ENCODE results near the gene SPACDR.

SPACDR gene

DNA sequence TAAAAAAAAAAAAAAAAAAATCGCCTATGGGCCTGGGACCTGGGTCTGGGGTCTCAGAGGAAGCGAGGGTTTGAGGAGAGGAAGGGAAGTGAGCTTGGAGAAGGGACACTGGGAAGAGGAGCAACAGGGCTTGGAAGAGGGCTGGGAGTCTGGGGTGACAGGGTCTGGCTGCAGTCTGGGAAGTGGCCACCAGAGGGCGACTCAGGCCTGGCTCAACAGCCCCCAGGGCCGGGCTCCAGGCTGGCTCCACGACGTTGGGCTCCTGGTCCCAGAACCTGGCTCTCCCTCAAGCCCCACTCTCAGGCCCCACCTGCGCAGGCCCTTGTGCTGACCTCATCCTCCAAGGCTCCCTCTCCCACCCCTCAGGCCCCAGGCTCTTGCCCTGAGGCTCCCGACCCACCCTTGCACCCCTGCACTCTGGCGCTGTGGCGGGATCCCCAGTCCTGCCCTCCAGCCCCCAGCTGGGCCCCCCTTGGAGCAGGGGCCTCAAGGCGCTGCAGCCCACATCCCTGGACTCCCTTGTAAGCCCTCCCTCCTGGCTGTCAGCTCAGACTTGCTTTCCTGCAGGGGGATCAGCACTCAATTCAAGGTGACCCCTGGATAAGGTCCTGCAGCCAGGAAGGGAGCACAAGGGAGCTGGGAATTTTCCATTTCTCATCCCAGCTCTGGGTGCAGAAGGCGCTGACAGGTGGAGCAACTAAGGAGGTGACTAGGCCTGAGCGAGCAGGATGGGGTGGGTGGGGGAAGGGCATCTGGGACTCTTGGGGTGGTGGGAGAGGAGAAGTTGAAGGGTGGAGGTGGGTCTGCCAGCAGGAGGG is 5.4 kb upstream of the SPACDR start:
- TF ChIP-seq, protein P1, sequence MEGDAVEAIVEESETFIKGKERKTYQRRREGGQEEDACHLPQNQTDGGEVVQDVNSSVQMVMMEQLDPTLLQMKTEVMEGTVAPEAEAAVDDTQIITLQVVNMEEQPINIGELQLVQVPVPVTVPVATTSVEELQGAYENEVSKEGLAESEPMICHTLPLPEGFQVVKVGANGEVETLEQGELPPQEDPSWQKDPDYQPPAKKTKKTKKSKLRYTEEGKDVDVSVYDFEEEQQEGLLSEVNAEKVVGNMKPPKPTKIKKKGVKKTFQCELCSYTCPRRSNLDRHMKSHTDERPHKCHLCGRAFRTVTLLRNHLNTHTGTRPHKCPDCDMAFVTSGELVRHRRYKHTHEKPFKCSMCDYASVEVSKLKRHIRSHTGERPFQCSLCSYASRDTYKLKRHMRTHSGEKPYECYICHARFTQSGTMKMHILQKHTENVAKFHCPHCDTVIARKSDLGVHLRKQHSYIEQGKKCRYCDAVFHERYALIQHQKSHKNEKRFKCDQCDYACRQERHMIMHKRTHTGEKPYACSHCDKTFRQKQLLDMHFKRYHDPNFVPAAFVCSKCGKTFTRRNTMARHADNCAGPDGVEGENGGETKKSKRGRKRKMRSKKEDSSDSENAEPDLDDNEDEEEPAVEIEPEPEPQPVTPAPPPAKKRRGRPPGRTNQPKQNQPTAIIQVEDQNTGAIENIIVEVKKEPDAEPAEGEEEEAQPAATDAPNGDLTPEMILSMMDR (IDR thresholded peaks at IDR 0.05; ENCODE audit: borderline replicate concordance, insufficient read depth, low read depth, low read length), result peak; percentile 97
- no peak overlapping the region for H3K4me3 ChIP-seq (ENCODE audit: low read depth, low read length)

DNA sequence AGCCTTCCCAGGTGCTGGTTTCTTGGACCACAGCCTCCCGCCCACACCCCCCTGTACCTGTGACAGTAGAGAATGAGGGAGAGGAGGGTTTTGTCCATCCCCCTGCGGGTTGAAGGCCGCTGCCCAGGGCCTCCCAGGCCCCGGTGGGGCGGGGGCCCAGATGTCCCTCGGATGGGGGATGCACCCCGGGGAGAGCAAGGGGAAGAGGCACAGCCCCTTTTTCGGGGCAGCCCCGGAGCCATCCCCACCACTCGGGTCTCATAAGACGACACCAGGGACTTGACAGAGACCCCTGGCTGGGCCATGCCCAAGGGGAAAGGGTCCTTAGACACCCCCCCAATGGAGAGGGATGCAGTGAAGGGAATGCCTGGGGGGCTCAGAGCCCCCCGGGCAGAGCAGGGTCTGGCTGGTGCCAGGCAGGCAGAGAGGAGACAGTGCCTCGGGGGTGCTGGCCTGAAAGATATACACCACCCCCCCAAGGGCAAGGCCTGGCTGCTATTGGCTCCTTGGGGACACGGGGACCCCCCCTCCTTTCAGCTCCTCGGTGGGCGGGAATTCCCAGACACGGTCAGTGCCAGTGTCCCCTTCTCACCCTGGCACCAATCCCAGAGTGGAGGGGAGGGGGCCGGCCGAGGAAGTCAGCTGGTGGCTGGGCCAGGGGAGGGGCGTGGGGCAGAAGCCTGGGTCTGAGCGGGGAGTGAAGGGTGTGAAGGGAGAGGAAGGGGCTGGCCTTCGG is 3.7 kb upstream of the SPACDR start:
- no peak overlapping the region for H3K4me3 ChIP-seq (ENCODE audit: low read depth, low read length)
- TF ChIP-seq, protein P1 (IDR thresholded peaks at IDR 0.05; ENCODE audit: borderline replicate concordance, insufficient read depth, low read depth, low read length), result no peak

DNA sequence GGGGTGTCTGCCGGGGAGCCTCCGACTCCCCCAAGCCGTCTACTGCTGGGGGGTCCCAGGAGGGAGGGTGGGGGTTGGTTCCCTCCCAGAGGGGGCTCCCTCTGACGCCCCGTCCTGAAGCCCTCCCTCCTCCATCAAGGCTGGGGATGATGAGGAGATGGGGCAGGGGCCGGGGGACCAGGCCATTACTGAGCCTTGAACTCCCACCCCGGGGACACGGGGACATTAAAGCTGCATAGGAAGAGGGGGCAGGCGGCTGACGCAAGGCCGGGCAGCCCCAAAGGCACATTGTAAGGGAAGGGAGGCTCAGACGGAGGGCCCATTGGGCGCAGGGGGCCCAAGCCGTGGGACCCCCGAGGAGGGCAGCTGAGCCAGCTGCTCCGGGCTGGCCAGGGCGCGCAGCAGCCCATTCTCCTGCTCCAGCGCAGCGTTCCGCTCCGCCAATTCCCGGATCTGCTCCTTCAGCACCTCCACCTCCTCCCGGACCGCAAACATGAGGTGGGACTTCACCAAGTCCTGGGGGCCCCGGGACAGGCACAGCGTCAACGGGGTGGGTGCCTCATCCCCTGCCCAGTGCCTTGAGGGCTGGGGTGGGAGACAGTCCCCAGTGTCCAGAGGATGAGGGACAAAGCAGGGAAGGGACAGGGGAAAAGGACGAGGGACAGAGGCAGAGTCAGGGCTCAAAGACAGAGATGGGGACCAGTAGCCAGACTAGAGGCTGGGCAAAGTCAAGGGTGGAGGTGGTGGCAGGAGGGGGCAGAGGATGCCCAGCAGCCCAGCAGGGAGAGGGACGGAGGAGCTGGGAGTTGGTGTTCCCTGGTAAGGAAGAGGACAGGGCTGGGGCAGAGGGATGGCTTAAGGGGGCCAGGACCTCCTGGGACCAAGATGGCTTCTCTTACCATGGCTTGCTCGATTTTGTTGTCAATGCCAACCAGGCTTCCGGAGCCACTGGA is 2.9 kb upstream of the SPACDR start:
- no peak overlapping the region for H3K4me3 ChIP-seq (ENCODE audit: low read depth, low read length)
- TF ChIP-seq, protein P1 (IDR thresholded peaks at IDR 0.05; ENCODE audit: borderline replicate concordance, insufficient read depth, low read depth, low read length), result no peak

DNA sequence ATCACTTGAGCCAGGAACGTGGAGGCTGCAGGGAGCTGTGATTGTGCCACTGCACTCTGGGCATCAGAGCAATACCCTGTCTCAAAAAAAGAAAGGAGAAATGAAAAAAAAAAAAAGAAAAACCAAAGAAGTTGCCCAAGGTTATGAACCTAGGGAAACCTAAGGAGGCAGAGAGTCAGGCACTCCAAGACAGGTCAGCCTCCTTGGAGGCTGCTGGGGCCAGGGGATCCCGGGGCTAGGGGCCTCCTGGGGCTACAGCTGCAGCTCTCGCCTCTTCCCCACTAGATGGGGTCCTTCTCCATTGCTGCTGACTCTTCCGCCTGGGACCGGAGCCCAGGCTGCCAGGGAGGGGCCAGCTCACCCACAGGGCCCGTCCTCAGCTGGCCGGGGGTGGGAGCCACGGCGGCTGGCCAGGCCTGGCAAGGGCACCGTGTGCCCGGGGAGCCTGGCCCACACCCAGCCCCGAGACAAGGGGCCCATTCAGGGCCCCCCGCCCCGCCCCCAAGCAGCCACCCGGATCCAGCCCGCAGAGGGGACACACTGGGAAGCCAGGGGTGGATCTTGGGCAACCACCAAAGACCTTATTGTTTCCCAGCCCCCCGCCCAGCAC is 1.7 kb upstream of the SPACDR start:
- H3K4me3 ChIP-seq (ENCODE audit: low read depth, low read length), result no peak overlapping the region
- TF ChIP-seq, protein P1 (IDR thresholded peaks at IDR 0.05; ENCODE audit: borderline replicate concordance, insufficient read depth, low read depth, low read length), result peak; percentile 27; the same call in 1 of the 2 replicates

DNA sequence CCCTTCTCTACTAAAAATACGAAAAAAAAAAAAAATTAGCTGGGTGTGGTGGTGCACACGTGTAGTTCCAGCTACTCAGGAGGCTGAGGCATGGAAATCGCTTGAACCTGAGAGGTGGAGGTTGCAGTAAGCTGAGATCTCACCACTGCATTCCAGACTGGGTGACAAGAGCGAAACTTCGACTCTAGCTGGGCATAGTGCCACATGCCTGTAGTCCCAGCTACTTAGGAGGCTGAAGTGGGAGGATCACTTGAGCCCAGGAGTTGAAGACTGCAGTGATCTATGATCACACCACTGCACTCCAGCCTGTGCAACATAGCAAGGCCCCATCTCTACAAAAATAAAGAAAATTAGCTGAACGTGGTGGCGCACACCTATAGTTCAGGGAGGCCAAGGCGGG is 1.2 kb upstream of the SPACDR start:
- TF ChIP-seq, protein P1 (IDR thresholded peaks at IDR 0.05; ENCODE audit: borderline replicate concordance, insufficient read depth, low read depth, low read length), result no peak
- H3K4me3 ChIP-seq (ENCODE audit: low read depth, low read length), result no peak overlapping the region

DNA sequence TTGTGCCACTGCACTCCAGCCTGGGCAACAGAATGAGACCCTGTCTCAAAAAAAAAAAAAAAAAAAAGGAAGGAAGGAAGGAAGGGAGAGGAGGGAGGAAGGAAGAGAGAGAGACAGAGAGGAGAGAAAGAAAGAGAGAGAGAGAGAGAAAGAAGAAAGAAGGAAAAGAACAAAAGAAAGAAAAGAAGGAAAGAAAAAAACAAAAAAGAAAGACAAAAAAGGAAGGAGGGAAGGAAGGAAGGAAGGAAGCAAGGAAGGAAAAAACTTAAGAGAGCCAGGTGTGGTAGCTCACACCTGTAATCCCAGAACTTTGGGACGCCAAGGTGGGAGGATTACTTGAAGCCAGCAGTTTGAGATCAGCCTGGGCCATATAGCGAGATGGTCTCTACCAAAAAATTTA is 731 bp upstream of the SPACDR start:
- H3K4me3 ChIP-seq (ENCODE audit: low read depth, low read length), result no peak overlapping the region
- TF ChIP-seq, protein P1 (IDR thresholded peaks at IDR 0.05; ENCODE audit: borderline replicate concordance, insufficient read depth, low read depth, low read length), result no peak
